ENCODE results near the gene MOGAT2. TPM values are rescaled to one million over a fixed set of nuclear protein-coding genes. Genes with fewer than 3 reads are reported as not detected.

MOGAT2 gene
- total and polyA plus RNA-seq, 2 of the 13 experiments (the other 11 are each of a cell fraction or from before 2014, with no cell fraction given), result 27.2 to 27.8 TPM

DNA sequence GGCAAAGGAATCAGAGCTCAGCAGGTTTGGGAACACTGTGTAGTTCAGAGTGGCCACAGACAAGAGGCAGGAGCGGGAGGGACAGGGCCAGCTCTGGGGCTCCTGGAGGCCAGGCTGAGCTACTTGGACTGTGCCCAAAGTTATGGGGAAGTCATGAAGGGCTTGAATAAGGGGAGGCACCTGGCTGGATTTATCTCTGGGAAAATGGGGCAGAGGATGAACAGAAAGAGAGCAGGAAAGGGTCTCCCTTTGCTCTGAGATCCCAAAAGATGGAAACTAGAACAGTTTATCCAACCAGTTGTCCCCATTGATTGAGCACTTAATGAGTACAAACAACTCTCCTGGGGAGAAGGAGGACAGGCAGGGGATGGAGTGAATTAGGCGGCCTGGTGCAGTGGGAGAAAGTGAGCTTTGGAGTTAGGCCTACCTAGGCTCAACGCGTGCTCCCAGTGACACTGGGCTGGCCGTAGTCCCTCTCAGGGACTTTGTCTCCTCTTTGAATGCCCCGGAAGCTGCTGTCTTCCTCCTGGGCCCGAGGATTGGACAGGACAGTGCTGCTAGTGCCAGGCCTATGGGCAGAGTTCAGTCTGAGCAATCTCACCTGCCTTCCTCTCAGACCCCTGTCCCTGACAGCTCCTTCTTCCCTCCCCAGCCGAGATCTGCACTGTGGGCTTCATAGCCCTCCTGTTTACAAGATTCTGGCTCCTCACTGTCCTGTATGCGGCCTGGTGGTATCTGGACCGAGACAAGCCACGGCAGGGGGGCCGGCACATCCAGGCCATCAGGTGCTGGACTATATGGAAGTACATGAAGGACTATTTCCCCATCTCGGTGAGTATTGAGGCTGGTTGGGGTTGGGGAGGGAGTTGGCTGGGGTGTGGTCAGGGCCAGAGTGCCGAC, 2.0 kb downstream of the MOGAT2 start (continued):
- TF ChIP-seq, protein P1, sequence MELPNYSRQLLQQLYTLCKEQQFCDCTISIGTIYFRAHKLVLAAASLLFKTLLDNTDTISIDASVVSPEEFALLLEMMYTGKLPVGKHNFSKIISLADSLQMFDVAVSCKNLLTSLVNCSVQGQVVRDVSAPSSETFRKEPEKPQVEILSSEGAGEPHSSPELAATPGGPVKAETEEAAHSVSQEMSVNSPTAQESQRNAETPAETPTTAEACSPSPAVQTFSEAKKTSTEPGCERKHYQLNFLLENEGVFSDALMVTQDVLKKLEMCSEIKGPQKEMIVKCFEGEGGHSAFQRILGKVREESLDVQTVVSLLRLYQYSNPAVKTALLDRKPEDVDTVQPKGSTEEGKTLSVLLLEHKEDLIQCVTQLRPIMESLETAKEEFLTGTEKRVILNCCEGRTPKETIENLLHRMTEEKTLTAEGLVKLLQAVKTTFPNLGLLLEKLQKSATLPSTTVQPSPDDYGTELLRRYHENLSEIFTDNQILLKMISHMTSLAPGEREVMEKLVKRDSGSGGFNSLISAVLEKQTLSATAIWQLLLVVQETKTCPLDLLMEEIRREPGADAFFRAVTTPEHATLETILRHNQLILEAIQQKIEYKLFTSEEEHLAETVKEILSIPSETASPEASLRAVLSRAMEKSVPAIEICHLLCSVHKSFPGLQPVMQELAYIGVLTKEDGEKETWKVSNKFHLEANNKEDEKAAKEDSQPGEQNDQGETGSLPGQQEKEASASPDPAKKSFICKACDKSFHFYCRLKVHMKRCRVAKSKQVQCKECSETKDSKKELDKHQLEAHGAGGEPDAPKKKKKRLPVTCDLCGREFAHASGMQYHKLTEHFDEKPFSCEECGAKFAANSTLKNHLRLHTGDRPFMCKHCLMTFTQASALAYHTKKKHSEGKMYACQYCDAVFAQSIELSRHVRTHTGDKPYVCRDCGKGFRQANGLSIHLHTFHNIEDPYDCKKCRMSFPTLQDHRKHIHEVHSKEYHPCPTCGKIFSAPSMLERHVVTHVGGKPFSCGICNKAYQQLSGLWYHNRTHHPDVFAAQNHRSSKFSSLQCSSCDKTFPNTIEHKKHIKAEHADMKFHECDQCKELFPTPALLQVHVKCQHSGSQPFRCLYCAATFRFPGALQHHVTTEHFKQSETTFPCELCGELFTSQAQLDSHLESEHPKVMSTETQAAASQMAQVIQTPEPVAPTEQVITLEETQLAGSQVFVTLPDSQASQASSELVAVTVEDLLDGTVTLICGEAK (IDR thresholded peaks at IDR 0.05), result no peak
- TF ChIP-seq, protein P1 (CRISPR knock-in tag; IDR thresholded peaks at IDR 0.05), result no peak; the same call in none of the 2 replicates
- TF ChIP-seq TEAD2 (CRISPR knock-in tag; IDR thresholded peaks at IDR 0.05), result no peak
- TF ChIP-seq, protein P2, sequence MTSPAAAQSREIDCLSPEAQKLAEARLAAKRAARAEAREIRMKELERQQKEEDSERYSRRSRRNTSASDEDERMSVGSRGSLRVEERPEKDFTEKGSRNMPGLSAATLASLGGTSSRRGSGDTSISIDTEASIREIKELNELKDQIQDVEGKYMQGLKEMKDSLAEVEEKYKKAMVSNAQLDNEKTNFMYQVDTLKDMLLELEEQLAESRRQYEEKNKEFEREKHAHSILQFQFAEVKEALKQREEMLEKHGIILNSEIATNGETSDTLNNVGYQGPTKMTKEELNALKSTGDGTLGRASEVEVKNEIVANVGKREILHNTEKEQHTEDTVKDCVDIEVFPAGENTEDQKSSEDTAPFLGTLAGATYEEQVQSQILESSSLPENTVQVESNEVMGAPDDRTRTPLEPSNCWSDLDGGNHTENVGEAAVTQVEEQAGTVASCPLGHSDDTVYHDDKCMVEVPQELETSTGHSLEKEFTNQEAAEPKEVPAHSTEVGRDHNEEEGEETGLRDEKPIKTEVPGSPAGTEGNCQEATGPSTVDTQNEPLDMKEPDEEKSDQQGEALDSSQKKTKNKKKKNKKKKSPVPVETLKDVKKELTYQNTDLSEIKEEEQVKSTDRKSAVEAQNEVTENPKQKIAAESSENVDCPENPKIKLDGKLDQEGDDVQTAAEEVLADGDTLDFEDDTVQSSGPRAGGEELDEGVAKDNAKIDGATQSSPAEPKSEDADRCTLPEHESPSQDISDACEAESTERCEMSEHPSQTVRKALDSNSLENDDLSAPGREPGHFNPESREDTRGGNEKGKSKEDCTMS (CRISPR knock-in tag; conservative IDR thresholded peaks at IDR 0.05), result no peak
- TF ChIP-seq SYNCRIP (IDR thresholded peaks at IDR 0.05; ENCODE audit: insufficient read depth, low read depth, low read length), result no peak
- 0 out of 2 replicates have a peak, but pooled peaks have one; percentile 13 for TF ChIP-seq ZSCAN21 (CRISPR knock-in tag; IDR thresholded peaks at IDR 0.05; ENCODE audit: borderline replicate concordance)
- no peak; the same call in 1 of the 2 replicates for TF ChIP-seq ZFP1 (CRISPR knock-in tag; IDR thresholded peaks at IDR 0.05)
- TF ChIP-seq ZNF660 (CRISPR knock-in tag; IDR thresholded peaks at IDR 0.05; ENCODE audit: borderline replicate concordance, low read depth), result no peak
- no peak for TF ChIP-seq AKAP8 (CRISPR knock-in tag; IDR thresholded peaks at IDR 0.05)
- TF ChIP-seq SATB2 (CRISPR knock-in tag; IDR thresholded peaks at IDR 0.05), result no peak
- TF ChIP-seq KDM4B (CRISPR knock-in tag; IDR thresholded peaks at IDR 0.05), result 0 out of 2 replicates have a peak, but pooled peaks have one; percentile 14
- TF ChIP-seq, protein P3, sequence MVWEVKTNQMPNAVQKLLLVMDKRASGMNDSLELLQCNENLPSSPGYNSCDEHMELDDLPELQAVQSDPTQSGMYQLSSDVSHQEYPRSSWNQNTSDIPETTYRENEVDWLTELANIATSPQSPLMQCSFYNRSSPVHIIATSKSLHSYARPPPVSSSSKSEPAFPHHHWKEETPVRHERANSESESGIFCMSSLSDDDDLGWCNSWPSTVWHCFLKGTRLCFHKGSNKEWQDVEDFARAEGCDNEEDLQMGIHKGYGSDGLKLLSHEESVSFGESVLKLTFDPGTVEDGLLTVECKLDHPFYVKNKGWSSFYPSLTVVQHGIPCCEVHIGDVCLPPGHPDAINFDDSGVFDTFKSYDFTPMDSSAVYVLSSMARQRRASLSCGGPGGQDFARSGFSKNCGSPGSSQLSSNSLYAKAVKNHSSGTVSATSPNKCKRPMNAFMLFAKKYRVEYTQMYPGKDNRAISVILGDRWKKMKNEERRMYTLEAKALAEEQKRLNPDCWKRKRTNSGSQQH (CRISPR knock-in tag; IDR thresholded peaks at IDR 0.05; ENCODE audit: low read depth), result no peak
- TF ChIP-seq, protein P4, sequence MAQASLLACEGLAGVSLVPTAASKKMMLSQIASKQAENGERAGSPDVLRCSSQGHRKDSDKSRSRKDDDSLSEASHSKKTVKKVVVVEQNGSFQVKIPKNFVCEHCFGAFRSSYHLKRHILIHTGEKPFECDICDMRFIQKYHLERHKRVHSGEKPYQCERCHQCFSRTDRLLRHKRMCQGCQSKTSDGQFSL (CRISPR knock-in tag; IDR thresholded peaks at IDR 0.05), result no peak
- no peak for TF ChIP-seq RELA (CRISPR knock-in tag; IDR thresholded peaks at IDR 0.05)
- peak; percentile 44; the same call in 1 of the 2 replicates for TF ChIP-seq SP4 (CRISPR knock-in tag; IDR thresholded peaks at IDR 0.05)
- TF ChIP-seq TAF15 (IDR thresholded peaks at IDR 0.05; ENCODE audit: low read depth, low read length, poor library complexity, severe bottlenecking), result no peak
